HepG2 (cell line): Measurements from ENCODE around the gene MIER1. TPM values are rescaled to one million over a fixed set of nuclear protein-coding genes. Genes with fewer than 3 reads are reported as not detected.

Experiments used
- AGO1 ChIP-seq: fragments of 200-400 bp; formaldehyde crosslinking; IDR thresholded peaks from 2 replicates; pipeline ENCODE4 v1.6.1; 2017; ENCODE audit warnings: mild to moderate bottlenecking, low read depth, low read length, moderate library complexity; ENCODE audit not compliant: poor library complexity, severe bottlenecking
- AGO2 ChIP-seq: fragments of 200-400 bp; formaldehyde crosslinking; optimal IDR thresholded peaks from 2 replicates; pipeline ENCODE3; 2017; ENCODE audit warnings: mild to moderate bottlenecking, low read depth, low read length, moderate library complexity
- ARHGAP35 ChIP-seq: sonication (generic); formaldehyde crosslinking; IDR thresholded peaks from 2 replicates; pipeline ENCODE4 v1.9.0; 2022; ENCODE audit warnings: mild to moderate bottlenecking, inconsistent platforms, moderate library complexity, missing genetic modification reagents, borderline replicate concordance
- ARNTL ChIP-seq: sonication (generic); formaldehyde crosslinking; IDR thresholded peaks from 2 replicates; pipeline ENCODE4 v1.4.0; 2020; ENCODE audit warnings: mild to moderate bottlenecking, missing genetic modification reagents
- ATF3 ChIP-seq: sonication (generic); formaldehyde crosslinking; IDR thresholded peaks from 2 replicates; pipeline ENCODE4 v1.4.0; 2020; ENCODE audit warnings: missing genetic modification reagents
- BRD4 ChIP-seq: sonication (generic); formaldehyde crosslinking; IDR thresholded peaks from 2 replicates; pipeline ENCODE4 v1.4.0; 2020; ENCODE audit warnings: missing genetic modification reagents
- HCFC1 ChIP-seq: fragments of 150-350 bp; IDR thresholded peaks from 2 replicates; pipeline ENCODE4 v1.6.1; 2014; ENCODE audit warnings: low read depth, low read length
- HMGXB3 ChIP-seq: sonication (generic); formaldehyde crosslinking; IDR thresholded peaks from 2 replicates; pipeline ENCODE4 v1.4.0; 2020; ENCODE audit warnings: missing genetic modification reagents, borderline replicate concordance
- IKZF4 ChIP-seq: sonication (generic); formaldehyde crosslinking; IDR thresholded peaks from 2 replicates; pipeline ENCODE4 v1.5.1; 2020; ENCODE audit warnings: borderline replicate concordance, mild to moderate bottlenecking, low read depth, missing genetic modification reagents; ENCODE audit errors: not compliant biosample characterization
- MAFF ChIP-seq: IDR thresholded peaks from 2 replicates; pipeline ENCODE4 v1.6.1; 2011; ENCODE audit warnings: low read depth, low read length, improper control_type of control experiment
- MYNN ChIP-seq: sonication (generic); formaldehyde crosslinking; IDR thresholded peaks from 2 replicates; pipeline ENCODE4 v1.4.0; 2020; ENCODE audit warnings: mild to moderate bottlenecking, low read depth, missing genetic modification reagents
- PHB2 ChIP-seq: fragments of 450-650 bp; IDR thresholded peaks from 2 replicates; pipeline ENCODE4 v1.6.1; 2018; ENCODE audit not compliant: partially characterized antibody
- PHF20 ChIP-seq: sonication (generic); formaldehyde crosslinking; IDR thresholded peaks from 2 replicates; pipeline ENCODE4 v1.5.0; 2020; ENCODE audit warnings: mild to moderate bottlenecking, missing genetic modification reagents
- POLR2A ChIP-seq, 2 experiments: IDR thresholded peaks; 2 replicates each; pipeline ENCODE4 v1.6.1; 2011; ENCODE audit warnings: low read depth in 2 of 2, low read length in 2 of 2, mild to moderate bottlenecking in 1 of 2, moderate library complexity in 1 of 2; ENCODE audit not compliant: insufficient read depth in 1 of 2
- POLR2AphosphoS5 ChIP-seq: IDR thresholded peaks from 2 replicates; pipeline ENCODE4 v1.6.1; 2012; ENCODE audit warnings: low read depth, low read length
- RARG ChIP-seq: sonication (generic); formaldehyde crosslinking; IDR thresholded peaks from 2 replicates; pipeline ENCODE4 v1.4.0; 2020; ENCODE audit warnings: low read depth, mild to moderate bottlenecking, missing genetic modification reagents
- SMYD3 ChIP-seq: sonication (generic); formaldehyde crosslinking; IDR thresholded peaks from 2 replicates; pipeline ENCODE4 v1.8.1; 2023; ENCODE audit warnings: mild to moderate bottlenecking, missing genetic modification reagents
- ZBTB39 ChIP-seq: sonication (generic); formaldehyde crosslinking; IDR thresholded peaks from 2 replicates; pipeline ENCODE4 v1.5.0; 2020; ENCODE audit warnings: missing genetic modification reagents
- ZNF558 ChIP-seq: sonication (generic); formaldehyde crosslinking; IDR thresholded peaks from 2 replicates; pipeline ENCODE4 v1.9.0; 2022; ENCODE audit warnings: mild to moderate bottlenecking, missing genetic modification reagents, borderline replicate concordance
- polyA plus RNA-seq, 8 experiments: library from polyadenylated mRNA; depleted of rRNA in 3 of 8; stranded (reverse) in 7 of 8; unstranded in 1 of 8; fragments of >200 nt; fragmentation: Illumina TruSeq in 4 of 8; extraction: Trizol in 4 of 8; gene quantifications; 2 replicates each; pipeline versions ENCODE4 v1.2.1 to v1.2.3, GENCODE V29; 2011 to 2016; ENCODE audit warnings: low read depth in 4 of 8, missing spikeins in 1 of 8, mixed read lengths in 1 of 8; ENCODE audit not compliant: insufficient read depth in 1 of 8
- total RNA-seq, 5 experiments: library from RNA; depleted of rRNA; stranded (reverse); fragments of >200 nt; fragmentation: Illumina TruSeq; extraction: Trizol; gene quantifications; 2 replicates each; pipeline ENCODE4 v1.2.3, GENCODE V29; 2016; ENCODE audit warnings: low read depth in 1 of 5
- TF ChIP-seq, protein P1 (sequence below): IDR thresholded peaks from 2 replicates; pipeline ENCODE4 v1.6.1; 2018; ENCODE audit warnings: missing genetic modification reagents
- TF ChIP-seq, protein P2 (sequence below): sonication (generic); formaldehyde crosslinking; IDR thresholded peaks from 2 replicates; pipeline ENCODE4 v1.8.1; 2023; ENCODE audit warnings: mild to moderate bottlenecking, missing genetic modification reagents

The MIER1 gene
- total and polyA plus RNA-seq, 2 of the 13 experiments (the other 11 are each of a cell fraction or from before 2014, with no cell fraction given): 7.0 to 30.4 TPM

- TF ChIP-seq ZBTB39 (CRISPR knock-in tag): no peak
- peak; percentile 100 for TF ChIP-seq HMGXB3 (CRISPR knock-in tag)
- no peak for TF ChIP-seq IKZF4 (CRISPR knock-in tag)
- TF ChIP-seq BRD4 (CRISPR knock-in tag): no peak; the same call in 1 of the 2 replicates
- TF ChIP-seq ARHGAP35 (CRISPR knock-in tag): no peak
- TF ChIP-seq PHB2: no peak
- peak; percentile 84 for TF ChIP-seq PHF20 (CRISPR knock-in tag)
- no peak for TF ChIP-seq ATF3 (CRISPR knock-in tag)
- TF ChIP-seq, protein P1, sequence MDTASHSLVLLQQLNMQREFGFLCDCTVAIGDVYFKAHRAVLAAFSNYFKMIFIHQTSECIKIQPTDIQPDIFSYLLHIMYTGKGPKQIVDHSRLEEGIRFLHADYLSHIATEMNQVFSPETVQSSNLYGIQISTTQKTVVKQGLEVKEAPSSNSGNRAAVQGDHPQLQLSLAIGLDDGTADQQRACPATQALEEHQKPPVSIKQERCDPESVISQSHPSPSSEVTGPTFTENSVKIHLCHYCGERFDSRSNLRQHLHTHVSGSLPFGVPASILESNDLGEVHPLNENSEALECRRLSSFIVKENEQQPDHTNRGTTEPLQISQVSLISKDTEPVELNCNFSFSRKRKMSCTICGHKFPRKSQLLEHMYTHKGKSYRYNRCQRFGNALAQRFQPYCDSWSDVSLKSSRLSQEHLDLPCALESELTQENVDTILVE (CRISPR knock-in tag): peak; percentile 62
- 0 out of 2 replicates have a peak, but pooled peaks have one; percentile 63 for TF ChIP-seq RARG
- no peak for TF ChIP-seq AGO1
- TF ChIP-seq AGO2: peak; percentile 56
- TF ChIP-seq POLR2AphosphoS5: peak; percentile 53
- no peak for TF ChIP-seq SMYD3 (CRISPR knock-in tag)
- no peak for TF ChIP-seq MYNN (CRISPR knock-in tag)
- TF ChIP-seq ZNF558 (CRISPR knock-in tag): peak; percentile 81; the same call in 1 of the 2 replicates
- TF ChIP-seq, protein P2, sequence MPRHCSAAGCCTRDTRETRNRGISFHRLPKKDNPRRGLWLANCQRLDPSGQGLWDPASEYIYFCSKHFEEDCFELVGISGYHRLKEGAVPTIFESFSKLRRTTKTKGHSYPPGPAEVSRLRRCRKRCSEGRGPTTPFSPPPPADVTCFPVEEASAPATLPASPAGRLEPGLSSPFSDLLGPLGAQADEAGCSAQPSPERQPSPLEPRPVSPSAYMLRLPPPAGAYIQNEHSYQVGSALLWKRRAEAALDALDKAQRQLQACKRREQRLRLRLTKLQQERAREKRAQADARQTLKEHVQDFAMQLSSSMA (CRISPR knock-in tag): no peak
- peak; percentile 71 to 75 for TF ChIP-seq POLR2A (IDR thresholded peaks at IDR 0.05; ENCODE audit: insufficient read depth in 1 of 2, low read depth in 2 of 2, low read length in 2 of 2)
- TF ChIP-seq MAFF: no peak
- no peak; the same call in 1 of the 2 replicates for TF ChIP-seq HCFC1
- peak; percentile 46; the same call in 1 of the 2 replicates for TF ChIP-seq ARNTL
Measured at GRCh38 chr1:66924756-66925557, at the start of gene MIER1, which contains the start of gene DNAI4 (continued).
